Neural crest cell (in vitro differentiated cells): ENCODE results near the gene WNK2. TPM values are rescaled to one million over a fixed set of nuclear protein-coding genes. Genes with fewer than 3 reads are reported as not detected.
"Not testable (repeated sequence)": the region's sequence is repeated elsewhere in the genome, so short reads cannot be mapped to it uniquely, and the experiment has no call there.

ENCODE experiments used
- DNase-seq: peaks from one replicate; pipeline ENCODE4 v3.0.0; 2021; ENCODE audit warnings: low read depth, mixed read lengths, low spot score
- H3K27ac Mint-ChIP-seq: one replicate; pipeline ENCODE4 v1.8.0; 2021; ENCODE audit warnings: mild to moderate bottlenecking, mixed read lengths; ENCODE audit not compliant: unreplicated experiment
- H3K27me3 Mint-ChIP-seq: 2 replicates; pipeline ENCODE4 v1.8.0; 2021; ENCODE audit warnings: low read depth, mild to moderate bottlenecking, mixed read lengths
- H3K36me3 Mint-ChIP-seq: 2 replicates; pipeline ENCODE4 v1.8.0; 2021; ENCODE audit warnings: low read depth, mild to moderate bottlenecking, mixed read lengths
- H3K4me1 Mint-ChIP-seq: 2 replicates; pipeline ENCODE4 v1.8.0; 2021; ENCODE audit warnings: mixed read lengths
- H3K4me3 Mint-ChIP-seq: one replicate; pipeline ENCODE4 v1.8.0; 2021; ENCODE audit warnings: mild to moderate bottlenecking, mixed read lengths
- H3K9me3 Mint-ChIP-seq: 2 replicates; pipeline ENCODE4 v1.8.0; 2021; ENCODE audit warnings: mixed read lengths
- total RNA-seq: library from RNA; stranded (reverse); gene quantifications from 2 replicates; pipeline ENCODE4 v1.2.1, GENCODE V29; 2021
- TF ChIP-seq, protein P1 (sequence below): fragments of 200-600 bp; sonication (generic); conservative IDR thresholded peaks from 2 replicates; pipeline ENCODE4 v1.5.0; 2021; ENCODE audit warnings: antibody characterized with exemption, mild to moderate bottlenecking

The WNK2 gene
- total RNA-seq, 1 donor from 2014 or later: 27.8 TPM

DNA sequence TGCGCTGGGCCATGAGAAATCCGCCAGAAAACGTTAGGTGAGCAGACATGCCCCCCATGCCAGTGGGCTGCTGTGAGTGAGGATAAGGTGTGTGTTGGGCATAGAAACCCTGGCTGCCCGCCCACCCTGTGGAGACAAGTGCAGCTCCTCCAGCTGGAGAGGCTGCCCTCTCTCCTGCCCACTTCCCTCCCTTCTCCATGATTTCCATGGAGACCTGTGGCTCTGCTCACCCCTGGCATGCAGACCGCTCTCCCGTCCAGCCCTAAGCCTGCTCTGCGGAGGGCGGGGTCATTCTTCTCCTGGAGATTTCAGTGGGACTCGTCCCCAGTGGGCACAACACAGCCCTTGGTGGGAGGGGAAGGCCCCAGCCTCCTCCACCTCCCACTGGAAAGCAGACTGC is 134.5 kb downstream of the WNK2 start:
- Mint-ChIP-seq H3K36me3 (no peaks in the 10 kb centered on the region), H3K27ac (peak overlapping the region; percentile 78), H3K4me1 (no peaks in the 10 kb centered on the region), H3K4me3 (no peak overlapping the region), H3K9me3 (no peaks in the 10 kb centered on the region), H3K27me3 (no peaks in the 10 kb centered on the region)
- TF ChIP-seq, protein P1, sequence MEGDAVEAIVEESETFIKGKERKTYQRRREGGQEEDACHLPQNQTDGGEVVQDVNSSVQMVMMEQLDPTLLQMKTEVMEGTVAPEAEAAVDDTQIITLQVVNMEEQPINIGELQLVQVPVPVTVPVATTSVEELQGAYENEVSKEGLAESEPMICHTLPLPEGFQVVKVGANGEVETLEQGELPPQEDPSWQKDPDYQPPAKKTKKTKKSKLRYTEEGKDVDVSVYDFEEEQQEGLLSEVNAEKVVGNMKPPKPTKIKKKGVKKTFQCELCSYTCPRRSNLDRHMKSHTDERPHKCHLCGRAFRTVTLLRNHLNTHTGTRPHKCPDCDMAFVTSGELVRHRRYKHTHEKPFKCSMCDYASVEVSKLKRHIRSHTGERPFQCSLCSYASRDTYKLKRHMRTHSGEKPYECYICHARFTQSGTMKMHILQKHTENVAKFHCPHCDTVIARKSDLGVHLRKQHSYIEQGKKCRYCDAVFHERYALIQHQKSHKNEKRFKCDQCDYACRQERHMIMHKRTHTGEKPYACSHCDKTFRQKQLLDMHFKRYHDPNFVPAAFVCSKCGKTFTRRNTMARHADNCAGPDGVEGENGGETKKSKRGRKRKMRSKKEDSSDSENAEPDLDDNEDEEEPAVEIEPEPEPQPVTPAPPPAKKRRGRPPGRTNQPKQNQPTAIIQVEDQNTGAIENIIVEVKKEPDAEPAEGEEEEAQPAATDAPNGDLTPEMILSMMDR: no peak
- no peak for DNase-seq

DNA sequence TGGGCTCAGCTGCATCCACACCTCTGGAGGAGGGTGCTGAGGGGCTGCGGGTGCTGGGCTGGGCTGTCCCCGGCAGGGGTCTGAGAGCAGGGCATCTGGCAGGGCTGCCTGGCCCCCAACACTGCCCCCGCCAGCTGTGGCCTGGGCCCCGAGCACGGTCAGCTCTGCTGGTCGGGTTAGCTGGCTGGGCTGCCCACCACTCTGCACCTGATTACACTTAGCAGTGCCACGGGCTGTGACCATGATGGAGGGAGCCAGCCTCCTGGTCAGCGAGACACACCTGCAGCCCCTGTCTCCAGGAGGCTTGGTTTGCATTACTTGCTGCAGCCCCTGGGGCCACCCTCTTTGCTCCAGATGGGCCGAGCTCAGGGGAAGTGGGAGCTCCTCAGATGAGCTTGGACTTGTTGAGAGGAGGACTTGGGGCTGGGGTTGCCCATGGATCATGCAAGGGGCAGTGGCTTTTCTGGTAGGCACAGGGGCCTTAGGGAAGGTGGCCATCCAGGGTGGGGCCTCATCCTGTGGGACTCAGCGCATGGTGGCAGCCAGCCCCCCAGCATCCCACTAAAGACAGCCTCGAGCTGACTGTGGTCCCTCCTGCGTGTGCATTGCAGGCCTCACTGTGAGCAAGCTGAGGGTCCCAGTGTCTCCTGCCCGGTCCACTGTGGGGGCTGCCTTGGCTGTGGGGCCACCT is 135.5 kb downstream of the WNK2 start:
- Mint-ChIP-seq H3K4me1 (no peaks in the 10 kb centered on the region), H3K27me3 (no peaks in the 10 kb centered on the region), H3K36me3 (no peaks in the 10 kb centered on the region), H3K4me3 (no peak overlapping the region), H3K27ac (no peak overlapping the region), H3K9me3 (no peaks in the 10 kb centered on the region)
- DNase-seq: no peak
- TF ChIP-seq, protein P1: no peak

DNA sequence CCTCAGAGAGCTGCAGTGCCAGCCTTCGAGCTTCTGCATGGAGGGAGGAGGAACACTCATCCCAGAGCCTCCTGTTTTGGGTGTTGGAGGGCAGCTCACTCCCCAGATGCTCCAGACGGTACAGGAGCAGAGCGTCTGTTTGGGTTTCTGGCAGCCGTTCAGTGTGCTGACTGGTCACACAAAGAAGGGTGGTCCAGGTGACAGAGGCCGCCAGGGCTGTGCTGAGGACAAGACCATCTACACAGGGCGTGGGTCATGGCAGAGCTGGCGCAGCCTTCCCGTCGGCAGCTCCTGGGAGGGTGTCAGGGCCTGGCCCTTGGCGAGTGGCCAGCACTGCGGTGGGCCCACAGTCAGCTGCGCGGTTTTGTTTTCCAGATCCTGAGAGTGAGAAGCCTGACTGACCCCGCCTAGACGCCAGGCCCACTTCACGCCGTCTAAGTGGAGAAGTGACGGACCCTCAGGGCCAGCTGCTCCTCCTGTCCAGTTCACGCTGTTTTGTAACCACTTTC is 136.1 kb downstream of the WNK2 start:
- no peak for DNase-seq
- no peak overlapping the region for H3K27ac Mint-ChIP-seq
- no peaks in the 10 kb centered on the region for H3K27me3 Mint-ChIP-seq
- H3K4me3 Mint-ChIP-seq: no peak overlapping the region
- TF ChIP-seq, protein P1: no peak
- no peaks in the 10 kb centered on the region for H3K4me1 Mint-ChIP-seq
- no peaks in the 10 kb centered on the region for H3K36me3 Mint-ChIP-seq
- no peaks in the 10 kb centered on the region for H3K9me3 Mint-ChIP-seq

DNA sequence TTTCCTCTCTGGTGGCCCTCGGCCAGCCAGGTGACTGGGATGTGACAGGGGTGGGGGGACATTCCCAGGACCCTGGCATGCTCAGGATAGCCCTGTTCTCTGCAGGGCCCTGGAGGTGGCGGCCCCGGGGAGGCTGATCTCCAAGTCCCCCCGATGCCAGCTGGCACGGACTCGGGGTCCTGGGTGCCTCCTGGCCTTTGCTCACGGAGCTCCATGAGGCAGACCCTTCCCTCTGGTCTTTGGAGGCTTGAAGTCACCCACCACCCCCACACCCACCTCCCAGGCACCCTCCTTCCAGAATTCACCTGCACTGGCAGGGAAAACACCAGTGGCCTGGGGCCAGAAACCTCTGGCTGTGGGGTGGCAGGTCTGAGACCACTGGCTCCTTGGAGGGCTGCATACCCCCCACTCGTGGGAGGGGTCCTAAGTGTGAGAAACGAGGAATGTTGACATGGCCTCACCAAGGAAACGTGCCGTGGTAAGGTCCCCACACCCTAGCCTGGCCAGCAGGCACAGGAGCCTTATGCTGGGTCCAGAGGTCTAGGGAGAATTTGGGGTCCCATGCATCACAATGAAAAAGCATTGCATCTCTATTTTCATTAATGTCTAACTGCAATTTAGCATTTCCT is 136.8 kb downstream of the WNK2 start:
- DNase-seq: no peak

DNA sequence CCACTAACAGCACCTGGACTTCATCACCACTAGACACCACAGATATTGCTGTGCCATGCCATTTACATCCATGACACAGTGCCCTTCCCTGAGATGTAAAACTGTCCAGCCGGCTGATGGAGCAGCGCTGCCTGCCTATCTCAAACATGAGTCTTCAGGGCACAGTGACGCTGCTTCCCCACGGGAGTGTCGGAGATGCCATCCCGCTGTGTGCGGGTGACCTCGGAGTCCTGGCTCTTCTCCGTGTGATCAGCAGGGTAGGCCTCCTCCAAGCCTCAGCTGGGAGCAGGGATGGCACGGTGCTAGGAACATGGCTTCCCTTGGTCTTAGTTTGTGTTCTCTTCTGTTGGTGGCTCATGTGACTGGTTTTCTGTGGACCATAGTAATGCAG is 137.3 kb downstream of the WNK2 start:
- TF ChIP-seq, protein P1: no peak
- Mint-ChIP-seq H3K27me3 (no peaks in the 10 kb centered on the region), H3K27ac (no peak overlapping the region), H3K4me3 (no peak overlapping the region), H3K9me3 (no peaks in the 10 kb centered on the region), H3K4me1 (no peaks in the 10 kb centered on the region), H3K36me3 (no peaks in the 10 kb centered on the region)
- DNase-seq: no peak

More for the DNA sequence above, 136.8 kb downstream of the WNK2 start:
- TF ChIP-seq, protein P1: no peak
- Mint-ChIP-seq H3K9me3 (no peaks in the 10 kb centered on the region), H3K27ac (no peak overlapping the region), H3K4me3 (no peak overlapping the region), H3K4me1 (no peaks in the 10 kb centered on the region), H3K27me3 (no peaks in the 10 kb centered on the region), H3K36me3 (no peaks in the 10 kb centered on the region)

DNA sequence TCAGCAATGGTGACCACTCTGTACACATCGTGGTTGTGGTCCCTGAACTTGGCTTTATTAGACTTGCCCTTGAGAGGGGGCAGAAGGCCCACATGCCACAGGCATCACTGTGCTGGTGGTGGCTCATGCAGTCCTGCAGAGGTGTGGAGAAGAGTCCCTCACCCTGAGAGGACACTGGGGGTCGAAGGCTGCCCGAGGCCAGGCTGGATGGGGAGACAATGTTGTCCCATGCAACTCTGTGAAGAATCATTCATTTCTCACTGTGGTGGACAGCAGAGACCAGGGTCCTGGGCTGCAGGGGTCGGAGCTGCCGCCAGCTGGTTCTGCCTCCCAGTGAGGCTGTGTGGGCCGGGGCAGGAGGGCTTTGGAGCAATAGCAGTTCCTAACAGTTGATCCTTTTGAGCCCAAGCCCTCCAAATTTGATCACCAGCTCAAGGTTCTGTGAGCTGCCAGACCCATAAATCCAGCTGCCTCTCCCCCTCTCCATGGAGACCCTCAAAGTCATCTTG is 139.6 kb downstream of the WNK2 start:
- not testable (repeated sequence) for H3K9me3 Mint-ChIP-seq, H3K27me3 Mint-ChIP-seq, H3K36me3 Mint-ChIP-seq, DNase-seq, H3K4me3 Mint-ChIP-seq, H3K4me1 Mint-ChIP-seq, H3K27ac Mint-ChIP-seq
